Hepatocyte (in vitro differentiated cells): ENCODE measurements around the gene LUC7L2. TPM values are rescaled to one million over a fixed set of nuclear protein-coding genes. Genes with fewer than 3 reads are reported as not detected.

ENCODE experiments used
- DNase-seq: peaks from one replicate; pipeline ENCODE4 v3.0.0-alpha.2; 2016; ENCODE audit warnings: low spot score
- H2AFZ ChIP-seq: fragments of 200-600 bp; sonication (generic); 2 replicates; pipeline ENCODE4 v1.6.0; 2016; ENCODE audit warnings: antibody characterized with exemption, mild to moderate bottlenecking
- H3K27ac ChIP-seq: fragments of 200-600 bp; sonication (generic); 2 replicates; pipeline ENCODE4 v1.5.1; 2016; ENCODE audit warnings: mild to moderate bottlenecking
- H3K27me3 ChIP-seq: fragments of 200-600 bp; sonication (generic); 2 replicates; pipeline ENCODE4 v1.6.1; 2016
- H3K36me3 ChIP-seq: fragments of 200-600 bp; sonication (generic); replicated peaks from 2 replicates; pipeline ENCODE4 v1.5.1; 2016; ENCODE audit warnings: low read depth; ENCODE audit not compliant: insufficient read depth
- H3K4me1 ChIP-seq: fragments of 200-600 bp; sonication (generic); 2 replicates; pipeline ENCODE4 v1.5.1; 2016; ENCODE audit warnings: mild to moderate bottlenecking, moderate library complexity; ENCODE audit not compliant: insufficient read depth
- H3K4me2 ChIP-seq: fragments of 200-600 bp; sonication (generic); 2 replicates; pipeline ENCODE4 v1.6.0; 2016
- H3K4me3 ChIP-seq: fragments of 200-600 bp; sonication (generic); 2 replicates; pipeline ENCODE4 v1.5.1; 2016; ENCODE audit warnings: mild to moderate bottlenecking
- H3K79me2 ChIP-seq: fragments of 200-600 bp; sonication (generic); 2 replicates; pipeline ENCODE4 v1.6.0; 2017; ENCODE audit warnings: mild to moderate bottlenecking
- H3K9me2 ChIP-seq: fragments of 200-600 bp; sonication (generic); replicated peaks from 2 replicates; pipeline ENCODE4 v1.6.0; 2017; ENCODE audit warnings: mild to moderate bottlenecking; ENCODE audit not compliant: insufficient read depth
- H3K9me3 ChIP-seq: fragments of 200-600 bp; sonication (generic); 2 replicates; pipeline ENCODE4 v1.5.1; 2016; ENCODE audit warnings: low read depth, mild to moderate bottlenecking
- H4K20me1 ChIP-seq: fragments of 200-600 bp; sonication (generic); 2 replicates; pipeline ENCODE4 v1.6.0; 2016; ENCODE audit warnings: mild to moderate bottlenecking; ENCODE audit not compliant: insufficient read depth, poor library complexity, severe bottlenecking
- EZH2 ChIP-seq: fragments of 200-600 bp; sonication (generic); IDR thresholded peaks from 2 replicates; pipeline ENCODE4 v1.6.1; 2016; ENCODE audit warnings: antibody characterized with exemption, mild to moderate bottlenecking, borderline replicate concordance
- EZH2phosphoT487 ChIP-seq: fragments of 200-600 bp; sonication (generic); IDR thresholded peaks from one replicate; pipeline ENCODE4 v1.6.1; 2018; ENCODE audit warnings: antibody characterized with exemption, mild to moderate bottlenecking, low read depth, moderate library complexity; ENCODE audit not compliant: unreplicated experiment, severe bottlenecking
- WGBS: methylation state at CpG from one replicate; pipeline ENCODE4 v1.1.6; 2016; ENCODE audit warnings: low lambda C conversion rate; ENCODE audit errors: missing lambda C conversion rate; 5-methylcytosine and 5-hydroxymethylcytosine counted together
- polyA plus RNA-seq: library from polyadenylated mRNA; unstranded; fragments of >200 nt; fragmentation: Nextera tagmentation; extraction: Ambion mirVana; gene quantifications from 2 replicates; pipeline ENCODE4 v1.2.1, GENCODE V29; 2016
- total RNA-seq: library from RNA; depleted of rRNA; stranded (reverse); fragments of >200 nt; gene quantifications from 2 replicates; pipeline ENCODE4 v1.2.3, GENCODE V29; 2014
- TF ChIP-seq, protein P1 (sequence below): fragments of 200-600 bp; sonication (generic); IDR thresholded peaks from 2 replicates; pipeline ENCODE4 v1.5.1; 2016; ENCODE audit warnings: antibody characterized with exemption, mild to moderate bottlenecking; ENCODE audit not compliant: poor library complexity

LUC7L2 gene
- total and polyA plus RNA-seq, 2 experiments from 2014 or later, result 68.6 to 76.4 TPM

DNA sequence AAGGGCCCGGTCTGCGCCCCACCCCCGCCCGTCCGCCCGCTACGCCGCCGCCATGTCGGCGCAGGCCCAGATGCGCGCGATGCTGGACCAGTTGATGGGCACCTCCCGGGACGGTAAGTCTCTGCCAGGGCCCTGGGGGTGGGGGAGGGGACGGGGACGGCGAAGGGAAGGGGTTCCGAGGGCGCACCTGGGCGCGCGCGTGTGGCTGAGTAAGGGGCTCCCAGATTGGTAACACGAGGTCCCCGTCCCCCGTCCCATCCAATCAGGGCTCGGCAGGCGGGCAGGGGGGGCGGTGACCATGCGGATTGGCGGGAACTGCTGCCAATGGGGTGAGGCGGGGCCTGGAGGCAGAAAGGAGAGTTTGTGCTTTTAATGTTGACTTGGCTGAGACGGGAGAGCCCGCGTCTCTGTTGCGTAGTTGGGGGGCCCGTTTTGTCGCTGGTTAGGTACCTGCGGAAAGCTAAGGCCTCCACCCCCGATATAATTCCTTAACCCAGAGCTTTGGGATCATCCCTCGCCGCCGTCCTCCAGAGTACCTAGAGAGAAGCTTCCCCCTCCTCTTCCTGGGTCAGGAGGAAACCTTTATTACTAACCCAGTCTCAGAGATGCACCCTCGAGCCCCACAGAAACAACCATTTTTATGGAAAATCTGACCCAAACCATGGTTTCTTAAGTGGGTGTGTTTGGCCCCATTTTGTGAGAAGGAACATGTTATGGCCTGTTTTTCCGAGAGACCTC is 685 bp downstream of the LUC7L2 start:
- peak overlapping the region; percentile 47 for H2AFZ ChIP-seq
- no peaks in the 10 kb centered on the region for H3K9me3 ChIP-seq
- H3K27ac ChIP-seq, result peak overlapping the region; percentile 100
- WGBS, result 1% methylated on average over 24 of the region's 47 CpGs
- H3K4me3 ChIP-seq, result peak overlapping the region; percentile 62
- DNase-seq, result peak; percentile 97
- no peaks in the 10 kb centered on the region for H3K36me3 ChIP-seq
- no peaks in the 10 kb centered on the region for H3K27me3 ChIP-seq
- H4K20me1 ChIP-seq, result peaks cover 45% of the 10 kb centered on the region
- peak overlapping the region; percentile 79 for H3K4me2 ChIP-seq
- peaks cover 11% of the 10 kb centered on the region for H3K4me1 ChIP-seq
- no peaks in the 10 kb centered on the region for H3K9me2 ChIP-seq
- no peak for TF ChIP-seq EZH2phosphoT487
- no peak for TF ChIP-seq EZH2
- TF ChIP-seq, protein P1, sequence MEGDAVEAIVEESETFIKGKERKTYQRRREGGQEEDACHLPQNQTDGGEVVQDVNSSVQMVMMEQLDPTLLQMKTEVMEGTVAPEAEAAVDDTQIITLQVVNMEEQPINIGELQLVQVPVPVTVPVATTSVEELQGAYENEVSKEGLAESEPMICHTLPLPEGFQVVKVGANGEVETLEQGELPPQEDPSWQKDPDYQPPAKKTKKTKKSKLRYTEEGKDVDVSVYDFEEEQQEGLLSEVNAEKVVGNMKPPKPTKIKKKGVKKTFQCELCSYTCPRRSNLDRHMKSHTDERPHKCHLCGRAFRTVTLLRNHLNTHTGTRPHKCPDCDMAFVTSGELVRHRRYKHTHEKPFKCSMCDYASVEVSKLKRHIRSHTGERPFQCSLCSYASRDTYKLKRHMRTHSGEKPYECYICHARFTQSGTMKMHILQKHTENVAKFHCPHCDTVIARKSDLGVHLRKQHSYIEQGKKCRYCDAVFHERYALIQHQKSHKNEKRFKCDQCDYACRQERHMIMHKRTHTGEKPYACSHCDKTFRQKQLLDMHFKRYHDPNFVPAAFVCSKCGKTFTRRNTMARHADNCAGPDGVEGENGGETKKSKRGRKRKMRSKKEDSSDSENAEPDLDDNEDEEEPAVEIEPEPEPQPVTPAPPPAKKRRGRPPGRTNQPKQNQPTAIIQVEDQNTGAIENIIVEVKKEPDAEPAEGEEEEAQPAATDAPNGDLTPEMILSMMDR, result no peak
- H3K79me2 ChIP-seq, result peaks cover 70% of the 10 kb centered on the region

DNA sequence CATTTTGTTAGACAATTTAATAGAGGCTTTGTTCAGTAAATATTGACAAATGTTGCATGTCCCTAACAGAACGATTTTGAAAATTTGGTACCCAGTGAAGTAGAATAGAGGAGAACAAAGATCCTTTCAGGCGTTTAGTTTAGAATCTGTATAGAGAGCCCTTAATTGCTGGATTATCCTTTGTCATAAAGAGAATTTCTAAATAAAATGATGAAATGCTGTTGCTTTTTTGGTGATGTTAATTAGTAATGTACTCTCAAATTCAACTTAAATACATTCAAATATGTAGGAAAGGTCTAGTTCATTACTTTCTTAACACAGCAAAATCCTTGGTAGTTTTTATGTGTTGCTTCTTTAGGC is 1.2 kb downstream of the LUC7L2 start:
- peak overlapping the region; percentile 11 for H2AFZ ChIP-seq

DNA sequence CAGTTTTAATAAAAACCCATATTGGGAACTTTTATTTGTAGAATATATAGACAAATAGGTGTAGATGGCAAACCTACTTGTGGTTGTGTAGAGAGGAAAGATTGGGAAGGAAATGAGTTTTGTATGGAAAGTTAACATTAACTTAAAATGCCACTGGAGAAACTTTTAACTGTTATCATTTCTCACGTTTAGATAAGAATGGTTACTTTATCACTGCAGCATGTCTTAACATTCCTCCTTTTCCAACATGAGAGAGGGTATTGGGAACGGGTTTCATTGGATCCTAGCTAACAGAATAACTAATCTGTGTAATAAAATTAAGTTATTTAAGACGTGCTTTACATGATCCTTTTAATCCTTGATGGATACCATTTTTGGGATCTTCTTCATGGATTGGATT is 1.8 kb downstream of the LUC7L2 start:
- peak overlapping the region; percentile 79 for H3K4me2 ChIP-seq
- no peaks in the 10 kb centered on the region for H3K9me3 ChIP-seq
- H3K4me3 ChIP-seq, result peak overlapping the region; percentile 37
- peaks cover 81% of the 10 kb centered on the region for H3K79me2 ChIP-seq
- WGBS, result 6% methylated on average over 3 of the region's 3 CpGs
- H3K36me3 ChIP-seq, result no peaks in the 10 kb centered on the region
- no peaks in the 10 kb centered on the region for H3K9me2 ChIP-seq
- H3K27me3 ChIP-seq, result no peaks in the 10 kb centered on the region
- H3K4me1 ChIP-seq, result peaks cover 11% of the 10 kb centered on the region
- H3K27ac ChIP-seq, result peak overlapping the region; percentile 100
- TF ChIP-seq, protein P1, result no peak
- TF ChIP-seq EZH2phosphoT487, result no peak
- TF ChIP-seq EZH2, result no peak
- DNase-seq, result no peak
- H2AFZ ChIP-seq, result no peak overlapping the region
- peaks cover 57% of the 10 kb centered on the region for H4K20me1 ChIP-seq

More for the DNA sequence above, 1.2 kb downstream of the LUC7L2 start:
- H3K27me3 ChIP-seq, result no peaks in the 10 kb centered on the region
- peaks cover 75% of the 10 kb centered on the region for H3K79me2 ChIP-seq
- H3K4me3 ChIP-seq, result peak overlapping the region; percentile 37
- H3K4me1 ChIP-seq, result peaks cover 11% of the 10 kb centered on the region
- no peak for TF ChIP-seq EZH2phosphoT487
- TF ChIP-seq, protein P1, result no peak
- TF ChIP-seq EZH2, result no peak
- no peaks in the 10 kb centered on the region for H3K36me3 ChIP-seq
- DNase-seq, result no peak
- WGBS, result 1% methylated on average over 2 of the region's 2 CpGs
- peak overlapping the region; percentile 79 for H3K4me2 ChIP-seq
- peaks cover 51% of the 10 kb centered on the region for H4K20me1 ChIP-seq
- no peaks in the 10 kb centered on the region for H3K9me3 ChIP-seq
- H3K27ac ChIP-seq, result peak overlapping the region; percentile 100
- H3K9me2 ChIP-seq, result no peaks in the 10 kb centered on the region
